Suppressor macrophage treated with lipopolysaccharide for 4 hours (primary cell): ENCODE measurements around the gene GRIK3.
"Not testable (repeated sequence)": the region's sequence is repeated elsewhere in the genome, so short reads cannot be mapped to it uniquely, and the experiment has no call there.

Experiments used
- DNase-seq: peaks from one replicate; pipeline ENCODE4 v3.0.0-alpha.2; 2020

Gene GRIK3

DNA sequence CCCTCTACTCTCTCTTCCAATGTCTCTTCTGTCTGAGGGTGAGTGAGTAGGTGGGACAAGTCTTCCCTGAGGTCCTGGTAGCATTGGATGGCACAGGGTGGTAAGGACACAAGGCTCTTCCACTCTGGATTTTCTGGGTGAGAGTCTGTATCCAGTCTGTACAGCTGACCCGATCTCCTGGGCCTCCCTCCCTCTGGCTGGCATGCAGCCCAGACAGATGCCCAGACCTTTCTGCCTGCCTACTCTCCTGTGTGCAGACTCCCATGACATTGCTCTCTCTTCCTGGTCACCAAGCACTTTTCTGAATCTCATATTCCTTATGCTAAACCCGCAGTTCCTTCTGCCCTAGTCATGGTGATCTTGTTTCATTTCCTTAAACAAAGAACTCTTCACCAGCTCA, 100.3 kb downstream of the GRIK3 start:
- DNase-seq = no peak

GRCh38 chr1:36927826-36928225, 106.5 kb downstream of the GRIK3 start:
- DNase-seq = no peak

- no peak for DNase-seq
These were observed 109.1 kb downstream of the GRIK3 start for GRCh38 chr1:36925251-36925650.

- peak; percentile 41 for DNase-seq
These were observed 110.0 kb downstream of the GRIK3 start for GRCh38 chr1:36924282-36924811.

DNA sequence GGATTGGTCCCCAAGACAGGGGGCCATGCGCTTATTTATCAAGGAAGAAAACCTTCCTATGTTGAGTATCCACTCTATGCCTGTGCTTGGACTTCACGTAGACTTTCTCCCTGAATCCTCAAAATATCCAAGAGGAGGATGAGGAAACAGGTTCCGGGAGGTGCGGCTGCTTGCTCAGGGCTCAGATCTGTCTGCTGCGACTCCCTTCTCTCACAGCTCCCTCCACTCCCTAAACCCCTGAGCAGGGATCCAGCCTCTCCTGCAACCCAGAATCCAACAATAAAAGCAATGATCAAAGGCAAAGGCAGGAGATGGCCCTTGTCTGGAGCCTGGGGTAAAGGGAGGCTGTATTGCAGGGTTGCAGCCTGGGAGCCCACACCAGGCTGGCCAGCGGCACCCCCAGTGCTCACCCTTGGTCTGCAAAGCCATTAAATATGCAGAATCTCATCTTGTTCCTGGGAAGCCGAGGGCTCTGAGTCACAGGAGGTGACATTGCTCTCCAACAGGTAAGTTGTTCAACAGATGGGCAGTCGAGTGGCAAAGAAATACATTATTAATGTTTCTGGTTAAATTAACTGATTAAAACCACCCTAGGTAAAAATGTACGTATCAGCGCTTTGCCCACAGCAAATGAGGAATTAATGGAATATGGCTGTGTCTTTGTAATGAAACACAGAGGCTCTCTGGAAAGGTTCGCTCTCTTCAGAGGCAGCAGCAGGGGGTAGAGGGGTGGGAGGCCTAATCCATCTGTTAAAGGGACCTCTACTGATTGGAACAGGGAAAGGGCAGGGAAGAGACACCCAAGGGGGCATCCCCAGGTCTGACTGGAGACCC, 111.5 kb downstream of the GRIK3 start:
- DNase-seq = no peak

GRCh38 chr1:36922071-36922470, 112.2 kb downstream of the GRIK3 start:
- DNase-seq = no peak

DNA sequence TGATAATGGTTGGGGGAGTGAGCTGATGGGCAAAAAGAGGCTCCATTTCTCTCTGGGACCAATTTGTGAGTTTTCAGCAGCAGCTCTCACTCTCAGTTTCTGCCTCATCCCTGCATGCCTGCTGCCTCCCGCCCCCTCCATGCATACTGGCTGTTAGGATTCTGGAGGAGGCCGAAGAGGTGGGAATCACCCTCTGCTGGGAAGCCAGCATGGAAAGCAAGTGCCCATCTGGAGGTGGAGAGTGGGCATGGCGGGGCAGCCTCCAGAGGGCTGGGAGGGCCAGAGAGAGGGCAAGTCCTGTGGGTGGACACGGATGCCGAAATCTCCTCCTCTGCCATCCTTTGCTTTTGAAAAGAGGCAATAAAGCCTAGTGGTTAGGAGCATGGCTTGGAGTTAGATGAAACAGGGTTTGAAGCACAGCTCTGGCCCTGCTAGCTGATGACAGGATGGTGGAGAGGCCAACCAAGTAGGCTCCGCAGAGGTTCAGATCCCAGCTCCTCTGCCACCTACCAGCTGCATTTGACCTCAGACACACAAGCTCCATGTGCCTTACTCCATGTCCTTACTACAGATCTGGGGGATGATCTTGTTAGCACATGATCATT, 113.4 kb downstream of the GRIK3 start:
- DNase-seq = no peak

- no peak for DNase-seq
These were observed 113.9 kb downstream of the GRIK3 start for GRCh38 chr1:36920371-36920770.

GRCh38 chr1:36919491-36920145, 114.7 kb downstream of the GRIK3 start:
- DNase-seq = no peak

DNA sequence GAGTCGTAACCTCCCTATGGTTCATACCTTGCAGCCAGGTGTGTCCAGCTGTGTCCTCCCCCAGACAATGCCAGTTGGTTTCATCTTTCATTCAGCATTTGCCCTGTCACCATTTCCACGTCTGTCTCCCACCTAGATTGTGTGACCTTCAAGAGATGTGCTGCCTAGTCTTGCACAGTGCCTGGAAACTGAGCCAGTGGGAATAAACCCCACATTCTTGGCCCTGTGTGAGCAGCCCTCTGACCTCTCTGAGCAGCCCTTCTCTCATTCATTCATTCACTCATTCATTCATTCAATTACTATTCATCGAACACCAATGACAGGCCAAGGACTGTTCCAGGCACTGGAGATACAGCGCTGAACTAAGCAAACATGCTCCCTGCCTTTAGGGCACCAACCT, 115.7 kb downstream of the GRIK3 start:
- no peak for DNase-seq

DNA sequence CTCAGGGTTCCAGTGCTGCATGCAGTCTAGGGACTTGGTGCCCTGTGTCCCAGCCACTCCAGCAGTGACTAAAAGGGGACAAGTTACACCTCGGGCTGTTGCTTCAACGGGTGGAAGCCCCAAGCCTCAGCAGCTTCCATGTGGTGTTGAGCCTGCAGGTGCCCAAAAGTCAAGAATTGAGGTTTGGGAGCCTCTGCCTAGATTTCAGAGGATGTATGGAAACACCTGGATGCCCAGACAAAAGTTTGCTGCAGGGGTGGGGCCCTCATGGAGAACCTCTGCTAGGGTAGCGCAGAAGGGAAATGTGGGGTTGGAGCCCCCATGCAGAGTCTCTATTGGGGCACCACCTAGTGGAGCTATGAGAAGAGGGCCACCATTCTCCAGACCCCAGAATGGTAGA, 117.8 kb downstream of the GRIK3 start:
- DNase-seq = not testable (repeated sequence)

- no peak for DNase-seq
These were observed 120.7 kb downstream of the GRIK3 start for GRCh38 chr1:36913484-36914060.

DNA sequence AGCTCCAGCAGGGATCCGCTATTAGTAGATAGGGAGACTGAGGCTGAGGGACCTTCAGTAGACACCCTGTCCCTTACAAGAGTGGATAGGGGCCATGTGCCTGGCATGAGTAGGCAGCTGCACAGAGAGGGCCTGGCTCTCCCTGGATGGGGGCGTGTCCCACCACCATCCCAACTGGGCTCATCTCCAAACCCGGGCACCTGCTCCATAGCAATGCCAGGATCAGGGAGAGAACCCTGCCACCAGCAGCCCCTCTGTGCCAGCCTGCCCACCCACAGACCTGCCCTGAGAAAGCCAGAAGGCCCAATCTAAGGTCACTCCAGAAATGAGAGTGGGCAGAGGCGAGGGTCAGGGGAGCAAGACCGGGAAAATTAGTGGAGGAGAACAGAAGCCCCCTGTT, 121.3 kb downstream of the GRIK3 start:
- no peak for DNase-seq

- DNase-seq = no peak
These were observed 121.9 kb downstream of the GRIK3 start for GRCh38 chr1:36912365-36912865.

DNA sequence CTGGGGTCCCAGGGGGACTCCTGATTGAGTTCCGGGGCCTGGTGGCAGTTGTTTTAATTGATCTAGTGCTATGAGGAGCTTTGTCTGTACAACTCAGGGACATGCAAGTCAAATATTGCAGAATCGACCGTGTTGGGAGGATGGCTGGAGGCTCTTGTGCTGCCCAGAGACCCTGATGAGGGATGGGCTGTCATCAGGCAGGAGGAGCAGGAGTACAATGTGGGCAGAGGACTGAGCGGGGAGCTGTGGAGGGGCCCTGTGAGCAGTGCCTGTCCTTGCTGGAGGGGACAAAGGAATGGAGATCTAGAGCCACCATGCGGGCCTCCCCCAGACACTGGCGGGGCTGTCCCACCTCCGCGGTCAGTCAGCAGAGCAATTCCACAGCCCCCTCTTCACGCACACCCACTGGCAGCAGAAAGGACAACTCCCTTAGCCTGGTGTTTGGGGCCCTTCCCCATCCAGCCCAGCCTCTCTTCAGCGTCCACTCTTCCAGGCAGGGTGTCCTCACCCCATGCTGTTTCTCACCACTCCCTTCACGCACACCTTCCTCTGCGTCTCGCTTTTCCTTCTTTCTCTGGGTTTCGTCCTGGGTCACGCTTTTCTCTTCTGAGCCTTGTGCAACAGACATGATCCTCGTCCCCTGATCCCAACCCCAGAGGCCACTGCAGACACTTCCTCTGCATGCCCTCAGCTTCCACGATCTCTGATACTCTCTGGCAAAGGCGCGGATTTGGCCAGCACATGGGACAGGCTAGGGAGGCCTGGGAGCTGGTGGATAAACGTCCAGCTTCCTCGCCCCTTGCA, 122.6 kb downstream of the GRIK3 start:
- no peak for DNase-seq

DNA sequence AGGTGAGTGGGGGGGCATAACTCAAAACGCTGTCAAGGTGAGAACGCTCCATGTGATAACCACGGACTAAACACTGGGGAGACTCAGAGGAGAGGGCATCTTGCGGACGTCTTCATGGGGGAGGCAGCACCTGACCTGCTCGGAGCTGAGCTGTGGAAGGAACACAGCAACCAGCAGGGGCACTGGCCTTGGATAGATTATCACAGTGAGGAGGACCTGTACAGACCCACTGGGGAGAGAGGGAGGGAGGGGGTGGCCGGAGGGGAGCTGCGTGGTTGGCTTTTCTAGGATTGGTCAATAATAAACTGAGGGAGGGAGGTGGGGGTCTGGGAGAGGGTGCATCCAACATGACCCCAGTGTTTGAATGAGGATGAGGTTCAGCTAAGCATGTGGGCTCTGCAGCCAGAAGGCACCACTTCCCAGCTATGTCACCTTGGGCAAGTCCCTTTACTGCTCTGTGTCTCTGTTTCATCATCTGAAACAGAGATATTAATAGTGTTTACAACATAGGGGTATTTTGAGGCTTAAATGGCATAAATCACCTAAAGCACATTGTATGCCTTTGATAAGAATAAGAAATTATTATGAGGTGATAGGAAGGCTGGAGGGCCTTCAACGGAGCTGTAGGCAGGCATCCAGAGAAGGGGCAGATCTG, 123.3 kb downstream of the GRIK3 start:
- no peak for DNase-seq

DNA sequence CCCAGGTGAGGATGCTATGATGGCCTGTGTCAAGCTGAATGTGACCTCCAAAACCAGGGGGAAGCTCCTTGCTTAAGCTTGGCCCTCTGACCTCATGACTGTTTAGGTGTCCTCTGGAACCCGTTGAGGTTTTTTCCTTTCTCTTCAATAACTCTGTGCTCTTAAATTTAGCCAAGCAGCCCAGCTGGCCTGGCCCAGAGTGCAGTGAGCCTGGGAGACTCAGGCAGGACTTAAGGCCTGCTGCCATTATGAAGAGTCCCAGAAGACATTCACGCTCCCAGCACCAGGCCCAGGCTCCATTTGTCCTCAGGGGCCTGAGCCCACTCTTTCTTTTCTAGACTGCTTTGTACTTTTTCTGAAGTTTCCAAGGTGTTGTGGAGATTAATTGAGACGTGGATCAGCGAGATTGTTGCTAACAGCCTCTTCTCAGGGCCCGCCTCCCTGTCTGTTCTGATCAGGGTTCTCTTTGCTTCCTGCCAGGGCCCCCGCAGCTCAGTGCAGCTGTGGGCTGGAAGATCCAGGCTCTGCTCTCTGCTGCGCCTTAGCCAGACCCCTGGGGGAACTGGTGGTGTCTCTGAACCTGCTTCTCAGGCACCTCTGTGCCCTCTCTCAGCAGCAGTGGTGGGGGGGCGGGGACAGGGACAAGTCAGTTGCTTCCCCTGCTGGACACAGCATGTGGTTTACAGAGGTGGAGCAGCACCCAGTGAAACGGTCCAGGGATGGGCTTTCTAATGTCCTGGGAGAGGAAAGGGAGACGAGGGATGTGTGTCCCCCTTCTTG, 124.2 kb downstream of the GRIK3 start:
- DNase-seq = no peak

GRCh38 chr1:36909359-36909758, 125.0 kb downstream of the GRIK3 start:
- DNase-seq = not testable (repeated sequence)

DNA sequence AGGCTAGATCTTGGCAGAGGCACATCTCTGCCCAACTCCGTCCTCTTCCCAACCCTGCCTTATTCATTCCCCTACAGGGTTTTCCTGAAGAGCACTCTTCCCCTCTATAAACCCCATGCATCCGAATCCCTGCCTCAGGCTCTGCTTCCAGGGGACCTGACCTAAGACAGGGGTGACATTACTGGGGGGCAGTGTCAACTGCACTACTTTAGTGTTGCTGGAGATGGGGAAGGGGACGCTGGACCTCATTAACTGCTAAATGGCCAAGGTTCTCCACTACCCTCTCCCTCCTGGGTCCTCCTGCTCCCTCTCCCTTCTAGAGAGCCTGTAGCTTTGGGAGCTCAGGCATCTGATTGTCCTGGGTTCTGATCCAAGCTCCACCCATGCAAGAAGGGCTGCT, 126.2 kb downstream of the GRIK3 start:
- no peak for DNase-seq

GRCh38 chr1:36906555-36906954, 127.8 kb downstream of the GRIK3 start:
- no peak for DNase-seq

DNA sequence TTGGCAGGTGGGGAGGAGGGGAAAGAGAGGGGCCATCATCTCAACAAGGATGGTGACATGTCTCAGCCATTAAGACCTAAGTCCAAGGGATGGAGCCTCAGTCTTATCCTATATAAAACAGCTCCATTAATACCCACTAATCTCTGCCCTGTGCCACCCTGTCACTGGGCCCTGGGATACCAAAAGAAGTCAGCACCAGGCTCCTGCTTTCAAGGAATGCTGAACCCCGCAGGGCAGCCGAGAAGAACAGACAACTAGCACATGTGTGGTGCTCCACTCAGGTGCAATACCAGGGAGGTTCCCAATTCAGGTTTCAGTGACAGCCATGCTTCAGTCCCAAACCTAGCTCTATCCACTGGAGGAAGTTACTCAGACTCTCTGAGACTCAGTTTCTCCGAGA, 128.4 kb downstream of the GRIK3 start:
- no peak for DNase-seq
